ENCODE results near the gene OOSP4B. TPM values are rescaled to one million over a fixed set of nuclear protein-coding genes. Genes with fewer than 3 reads are reported as not detected.
"Not testable (repeated sequence)": the region's sequence is repeated elsewhere in the genome, so short reads cannot be mapped to it uniquely, and the experiment has no call there.

The OOSP4B gene
- total RNA-seq, 1 experiment from 2014 or later: not detected

DNA sequence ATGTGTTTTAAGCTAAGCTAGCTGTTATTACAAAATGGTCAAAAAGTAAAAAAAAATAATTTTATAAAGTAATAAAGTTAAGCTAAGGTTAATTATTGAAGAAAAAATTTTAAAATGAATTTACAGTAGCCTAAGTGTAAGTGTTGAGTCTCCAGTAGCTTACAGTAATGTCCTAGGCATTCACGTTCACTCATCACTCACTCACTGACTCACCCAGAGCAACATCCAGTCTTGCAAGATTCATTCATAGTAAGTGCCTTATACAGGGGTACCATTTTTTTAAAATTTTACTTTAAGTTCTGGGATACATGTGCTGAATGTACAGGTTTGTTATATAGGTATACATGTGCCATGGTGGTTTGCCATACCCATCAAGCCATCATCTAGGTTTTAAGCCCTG, 11.6 kb upstream of the OOSP4B start:
- DNase-seq (ENCODE audit: low spot score): no peak
- no TSS peak for BruUV-seq (replicated peaks)
- no peak overlapping the region for H3K27ac ChIP-seq (ENCODE audit: low read depth, low read length, poor library complexity, severe bottlenecking)
- intact Hi-C loops (cut with micrococcal nuclease; ENCODE audit: unreplicated experiment): no loop called here
- H3K4me3 ChIP-seq (ENCODE audit: low read depth, low read length, poor library complexity, severe bottlenecking): no peak overlapping the region
- ChIA-PET CTCF (no interaction called here), POLR2A (ENCODE audit: low non-redundant PET) (no interaction called here)
- H3K27me3 ChIP-seq (replicated peaks; ENCODE audit: insufficient read depth, low read depth, low read length, poor library complexity): no peaks in the 10 kb centered on the region
- H3K4me1 ChIP-seq (ENCODE audit: insufficient read depth, low read length, poor library complexity, severe bottlenecking): no peaks in the 10 kb centered on the region
- TF ChIP-seq, protein P1, sequence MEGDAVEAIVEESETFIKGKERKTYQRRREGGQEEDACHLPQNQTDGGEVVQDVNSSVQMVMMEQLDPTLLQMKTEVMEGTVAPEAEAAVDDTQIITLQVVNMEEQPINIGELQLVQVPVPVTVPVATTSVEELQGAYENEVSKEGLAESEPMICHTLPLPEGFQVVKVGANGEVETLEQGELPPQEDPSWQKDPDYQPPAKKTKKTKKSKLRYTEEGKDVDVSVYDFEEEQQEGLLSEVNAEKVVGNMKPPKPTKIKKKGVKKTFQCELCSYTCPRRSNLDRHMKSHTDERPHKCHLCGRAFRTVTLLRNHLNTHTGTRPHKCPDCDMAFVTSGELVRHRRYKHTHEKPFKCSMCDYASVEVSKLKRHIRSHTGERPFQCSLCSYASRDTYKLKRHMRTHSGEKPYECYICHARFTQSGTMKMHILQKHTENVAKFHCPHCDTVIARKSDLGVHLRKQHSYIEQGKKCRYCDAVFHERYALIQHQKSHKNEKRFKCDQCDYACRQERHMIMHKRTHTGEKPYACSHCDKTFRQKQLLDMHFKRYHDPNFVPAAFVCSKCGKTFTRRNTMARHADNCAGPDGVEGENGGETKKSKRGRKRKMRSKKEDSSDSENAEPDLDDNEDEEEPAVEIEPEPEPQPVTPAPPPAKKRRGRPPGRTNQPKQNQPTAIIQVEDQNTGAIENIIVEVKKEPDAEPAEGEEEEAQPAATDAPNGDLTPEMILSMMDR (conservative IDR thresholded peaks at IDR 0.05; ENCODE audit: low read depth, low read length): no peak
- TF ChIP-seq EZH2 (IDR thresholded peaks at IDR 0.05; ENCODE audit: borderline replicate concordance, low read depth, low read length, poor library complexity, severe bottlenecking): no peak
- H3K36me3 ChIP-seq (ENCODE audit: insufficient read depth, low read length, poor library complexity, severe bottlenecking): no peaks in the 10 kb centered on the region
- no peaks in the 10 kb centered on the region for H3K9me3 ChIP-seq (ENCODE audit: low read depth, low read length, poor library complexity, severe bottlenecking)

DNA sequence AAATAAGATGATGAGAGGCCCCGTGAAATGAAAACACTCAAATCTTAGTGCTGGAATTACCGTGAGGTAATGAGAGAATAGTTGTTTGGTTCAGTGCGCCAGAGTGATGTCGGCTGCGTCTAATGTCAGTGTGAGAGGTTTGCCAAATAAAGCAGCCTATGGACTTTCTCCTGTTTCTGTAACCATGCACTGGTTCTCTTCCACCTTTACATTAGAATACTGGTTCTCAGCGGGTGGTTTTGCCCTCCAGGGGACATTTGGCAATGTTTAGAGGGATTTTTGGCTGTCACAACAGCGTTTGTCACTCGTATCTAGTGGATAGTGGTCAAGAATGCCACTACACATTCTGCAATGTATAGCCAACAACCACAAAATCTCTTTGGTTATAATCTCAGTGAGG, 1.1 kb downstream of the OOSP4B start:
- H3K4me1 ChIP-seq (ENCODE audit: insufficient read depth, low read length, poor library complexity, severe bottlenecking): no peaks in the 10 kb centered on the region
- intact Hi-C loops (cut with micrococcal nuclease; ENCODE audit: unreplicated experiment): no loop called here
- no peaks in the 10 kb centered on the region for H3K9me3 ChIP-seq (ENCODE audit: low read depth, low read length, poor library complexity, severe bottlenecking)
- POLR2A ChIA-PET (ENCODE audit: low non-redundant PET): no interaction called here
- CTCF ChIA-PET: no interaction called here
- BruUV-seq (replicated peaks): no TSS peak
- H3K27me3 ChIP-seq (replicated peaks; ENCODE audit: insufficient read depth, low read depth, low read length, poor library complexity): no peaks in the 10 kb centered on the region
- no peak for DNase-seq (ENCODE audit: low spot score)
- no peak for TF ChIP-seq EZH2 (IDR thresholded peaks at IDR 0.05; ENCODE audit: borderline replicate concordance, low read depth, low read length, poor library complexity, severe bottlenecking)
- TF ChIP-seq, protein P1 (conservative IDR thresholded peaks at IDR 0.05; ENCODE audit: low read depth, low read length): no peak
- no peaks in the 10 kb centered on the region for H3K36me3 ChIP-seq (ENCODE audit: insufficient read depth, low read length, poor library complexity, severe bottlenecking)
- no peak overlapping the region for H3K4me3 ChIP-seq (ENCODE audit: low read depth, low read length, poor library complexity, severe bottlenecking)
- H3K27ac ChIP-seq (ENCODE audit: low read depth, low read length, poor library complexity, severe bottlenecking): no peak overlapping the region

DNA sequence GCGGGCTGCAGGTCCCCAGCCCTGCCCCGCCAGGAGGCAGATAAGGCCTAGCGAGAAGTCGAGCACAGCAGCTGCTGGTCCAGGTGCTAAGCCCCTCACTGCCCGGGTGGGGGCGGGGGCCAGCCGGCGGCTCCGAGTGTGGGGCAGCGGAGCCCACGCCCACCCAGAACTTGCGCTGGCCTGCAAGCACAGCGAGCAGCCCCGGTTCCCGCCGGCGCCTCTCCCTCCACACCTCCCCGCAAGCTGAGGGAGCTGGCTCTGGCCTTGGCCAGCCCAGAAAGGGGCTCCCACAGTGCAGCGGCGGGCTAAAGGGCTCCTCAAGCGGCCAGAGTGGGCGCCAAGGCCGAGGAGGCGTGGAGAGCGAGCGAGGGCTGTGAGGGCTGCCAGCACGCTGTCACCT, 3.4 kb downstream of the OOSP4B start:
- H3K9me3 ChIP-seq (ENCODE audit: low read depth, low read length, poor library complexity, severe bottlenecking); POLR2A ChIA-PET (ENCODE audit: low non-redundant PET); BruUV-seq (replicated peaks); H3K36me3 ChIP-seq (ENCODE audit: insufficient read depth, low read length, poor library complexity, severe bottlenecking); DNase-seq (ENCODE audit: low spot score); CTCF ChIA-PET; H3K4me1 ChIP-seq (ENCODE audit: insufficient read depth, low read length, poor library complexity, severe bottlenecking); H3K4me3 ChIP-seq (ENCODE audit: low read depth, low read length, poor library complexity, severe bottlenecking); H3K27me3 ChIP-seq (replicated peaks; ENCODE audit: insufficient read depth, low read depth, low read length, poor library complexity); H3K27ac ChIP-seq (ENCODE audit: low read depth, low read length, poor library complexity, severe bottlenecking): not testable (repeated sequence)
- intact Hi-C loops (cut with micrococcal nuclease; ENCODE audit: unreplicated experiment): loop anchor here (10.0 kb wide), 1 partner anchor 196 kb away; no protein-coding TSS in a partner anchor

DNA sequence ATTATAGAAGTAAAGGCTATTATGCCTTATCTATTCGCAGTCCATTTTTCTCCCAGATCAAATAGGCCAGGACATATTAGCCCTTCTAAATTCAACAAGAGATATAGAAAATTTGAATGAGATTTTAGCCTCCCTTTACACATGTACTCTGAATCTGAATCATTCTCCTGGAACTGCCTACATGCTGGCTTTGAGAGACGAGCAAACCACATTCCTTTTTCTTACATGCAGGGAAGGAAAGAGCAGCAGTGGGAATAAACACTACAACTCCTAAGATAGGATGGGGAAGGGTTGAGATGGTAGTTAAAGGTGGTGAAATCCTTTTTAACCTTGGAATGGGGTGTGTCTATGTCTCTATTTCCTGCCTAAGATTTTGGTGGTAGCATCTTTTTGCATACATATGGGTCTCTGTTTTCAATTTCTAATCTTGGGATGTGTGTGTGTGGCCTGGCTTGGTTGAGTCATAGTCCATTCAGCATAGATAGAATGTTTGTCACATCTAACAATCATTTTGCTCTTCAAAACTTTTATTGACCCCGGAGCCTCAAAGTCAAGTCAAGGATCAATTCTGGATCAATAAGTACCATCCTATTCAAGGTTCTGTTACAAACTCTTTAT, 12.1 kb downstream of the OOSP4B start:
- intact Hi-C loops (cut with micrococcal nuclease; ENCODE audit: unreplicated experiment): loop anchor here (10.0 kb wide), 1 partner anchor 204 kb away; no protein-coding TSS in a partner anchor
- Histone ChIP-seq H3K4me1 (ENCODE audit: insufficient read depth, low read length, poor library complexity, severe bottlenecking) (no peaks in the 10 kb centered on the region), H3K9me3 (ENCODE audit: low read depth, low read length, poor library complexity, severe bottlenecking) (no peaks in the 10 kb centered on the region), H3K27ac (ENCODE audit: low read depth, low read length, poor library complexity, severe bottlenecking) (no peak overlapping the region), H3K4me3 (ENCODE audit: low read depth, low read length, poor library complexity, severe bottlenecking) (no peak overlapping the region), H3K27me3 (replicated peaks; ENCODE audit: insufficient read depth, low read depth, low read length, poor library complexity) (peaks cover 56% of the 10 kb centered on the region), H3K36me3 (ENCODE audit: insufficient read depth, low read length, poor library complexity, severe bottlenecking) (no peaks in the 10 kb centered on the region)
- ChIA-PET CTCF (no interaction called here), POLR2A (ENCODE audit: low non-redundant PET) (no interaction called here)
- no TSS peak for BruUV-seq (replicated peaks)
- TF ChIP-seq EZH2 (IDR thresholded peaks at IDR 0.05; ENCODE audit: borderline replicate concordance, low read depth, low read length, poor library complexity, severe bottlenecking): no peak
- TF ChIP-seq, protein P1 (conservative IDR thresholded peaks at IDR 0.05; ENCODE audit: low read depth, low read length): no peak
- DNase-seq (ENCODE audit: low spot score): no peak

All from A673 (cell line).